GM23248 (cell line): ENCODE data around the gene PLA2G10. TPM values are rescaled to one million over a fixed set of nuclear protein-coding genes. Genes with fewer than 3 reads are reported as not detected.
A peak's percentile ranks its signal among the peaks of the same experiment; 100 is the strongest.

Source experiments
- DNase-seq: peaks from one replicate; pipeline ENCODE4 v3.0.0-alpha.2; 2015
- H2AFZ ChIP-seq: fragments of 200-600 bp; sonication (generic); 2 replicates; pipeline ENCODE4 v1.6.1; 2016; ENCODE audit warnings: antibody characterized with exemption
- H3F3A ChIP-seq: fragments of 200-600 bp; sonication (generic); 2 replicates; pipeline ENCODE4 v1.6.1; 2016; ENCODE audit warnings: mild to moderate bottlenecking, antibody characterized with exemption, mixed run types; ENCODE audit not compliant: insufficient read depth
- H3K27ac ChIP-seq: fragments of 200-600 bp; sonication (generic); 2 replicates; pipeline ENCODE4 v1.5.1; 2016; ENCODE audit warnings: mild to moderate bottlenecking
- H3K27me3 ChIP-seq: fragments of 200-600 bp; sonication (generic); replicated peaks from 2 replicates; pipeline ENCODE4 v1.6.1; 2016; ENCODE audit warnings: mild to moderate bottlenecking; ENCODE audit not compliant: insufficient read depth
- H3K36me3 ChIP-seq: fragments of 200-600 bp; sonication (generic); 2 replicates; pipeline ENCODE4 v1.6.1; 2016; ENCODE audit warnings: low read depth, mild to moderate bottlenecking
- H3K4me1 ChIP-seq: fragments of 200-600 bp; sonication (generic); 2 replicates; pipeline ENCODE4 v1.6.1; 2016; ENCODE audit warnings: mild to moderate bottlenecking; ENCODE audit not compliant: insufficient read depth
- H3K4me2 ChIP-seq: fragments of 200-600 bp; sonication (generic); one replicate; pipeline ENCODE4 v1.6.1; 2016; ENCODE audit warnings: mild to moderate bottlenecking; ENCODE audit not compliant: unreplicated experiment
- H3K4me3 ChIP-seq: fragments of 200-600 bp; sonication (generic); 2 replicates; pipeline ENCODE4 v1.5.1; 2016; ENCODE audit warnings: mild to moderate bottlenecking
- H3K79me2 ChIP-seq: fragments of 200-600 bp; sonication (generic); 2 replicates; pipeline ENCODE4 v1.6.1; 2016; ENCODE audit warnings: mild to moderate bottlenecking; ENCODE audit not compliant: insufficient read depth
- H3K9ac ChIP-seq: fragments of 200-600 bp; sonication (generic); 2 replicates; pipeline ENCODE4 v1.6.1; 2016; ENCODE audit warnings: mild to moderate bottlenecking
- H3K9me2 ChIP-seq: fragments of 200-600 bp; sonication (generic); 2 replicates; pipeline ENCODE4 v1.6.1; 2016; ENCODE audit warnings: mixed run types, mild to moderate bottlenecking, moderate library complexity; ENCODE audit not compliant: insufficient read depth
- H3K9me3 ChIP-seq: fragments of 200-600 bp; sonication (generic); one replicate; pipeline ENCODE4 v1.6.1; 2017; ENCODE audit warnings: low read depth
- H4K20me1 ChIP-seq: fragments of 200-600 bp; sonication (generic); 2 replicates; pipeline ENCODE4 v1.6.0; 2016; ENCODE audit not compliant: insufficient read depth
- EZH2 ChIP-seq: fragments of 200-600 bp; sonication (generic); IDR thresholded peaks from 2 replicates; pipeline ENCODE4 v1.6.1; 2018; ENCODE audit warnings: antibody characterized with exemption, mild to moderate bottlenecking; ENCODE audit not compliant: insufficient read depth, poor library complexity, severe bottlenecking
- EZH2phosphoT487 ChIP-seq: fragments of 200-600 bp; sonication (generic); IDR thresholded peaks from 2 replicates; pipeline ENCODE4 v1.6.1; 2018; ENCODE audit warnings: antibody characterized with exemption, moderate library complexity, mild to moderate bottlenecking, low read depth; ENCODE audit not compliant: insufficient read depth
- whole genome bisulfite sequencing, 2 experiments: methylation state at CpG; one replicate each; pipeline ENCODE4 v1.1.6; 2015 to 2017; ENCODE audit warnings: low lambda C conversion rate in 2 of 2, low coverage in 1 of 2; ENCODE audit errors: missing lambda C conversion rate in 2 of 2; 5-methylcytosine and 5-hydroxymethylcytosine counted together
- in situ Hi-C: fragments of 300-500 bp; cut with MboI; formaldehyde crosslinking; loops from 2 replicates; pipeline ENCODE4 v1.15.0; 2020
- polyA plus RNA-seq: library from polyadenylated mRNA; unstranded; fragments of >200 nt; fragmentation: Nextera tagmentation; extraction: Ambion mirVana; gene quantifications from 2 replicates; pipeline ENCODE4 v1.2.1, GENCODE V29; 2016
- total RNA-seq: library from RNA; depleted of rRNA; stranded (reverse); fragments of >200 nt; shearing (Covaris generic); gene quantifications from 2 replicates; pipeline ENCODE4 v1.2.3, GENCODE V29; 2014

The PLA2G10 gene
- total and polyA plus RNA-seq, 2 experiments from 2014 or later, result not detected

DNA sequence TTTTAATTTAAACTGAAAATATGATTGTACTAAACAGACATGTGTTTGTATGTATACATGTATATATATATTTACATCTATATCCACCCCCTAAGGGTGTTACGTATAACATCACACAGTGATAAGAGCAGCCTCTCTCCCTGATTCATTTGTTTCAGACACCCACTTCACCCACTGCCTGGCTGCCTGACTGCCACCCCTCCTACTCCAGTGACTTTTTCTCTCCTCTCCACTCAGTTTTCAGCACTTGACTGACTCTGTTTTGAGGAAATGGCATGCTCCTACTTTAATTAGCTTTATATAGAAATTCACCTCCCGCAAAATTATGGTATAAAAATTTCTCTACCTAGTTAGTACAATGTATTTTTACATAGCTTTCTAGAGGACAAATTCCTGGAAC, 41.4 kb downstream of the PLA2G10 start:
- H3K27ac ChIP-seq, result no peak overlapping the region
- H3K9ac ChIP-seq, result no peak overlapping the region
- peaks cover 54% of the 10 kb centered on the region for H3K36me3 ChIP-seq
- H3K9me3 ChIP-seq, result no peaks in the 10 kb centered on the region
- in situ Hi-C loops, result no loop called here
- TF ChIP-seq EZH2 (no peak), EZH2phosphoT487 (no peak)
- WGBS, 2 experiments, result 70 to 77% methylated on average over 2 of the region's 2 CpGs
- H3K79me2 ChIP-seq, result peaks cover 29% of the 10 kb centered on the region
- DNase-seq, result no peak
- no peak overlapping the region for H2AFZ ChIP-seq
- no peak overlapping the region for H3K4me3 ChIP-seq
- no peaks in the 10 kb centered on the region for H3F3A ChIP-seq
- no peaks in the 10 kb centered on the region for H3K4me1 ChIP-seq
- H3K27me3 ChIP-seq, result no peaks in the 10 kb centered on the region
- H4K20me1 ChIP-seq, result no peaks in the 10 kb centered on the region; the same call in 1 of the 2 replicates
- H3K9me2 ChIP-seq, result no peaks in the 10 kb centered on the region
- H3K4me2 ChIP-seq, result no peak overlapping the region

GRCh38 chr16:14650629-14651028, 43.5 kb downstream of the PLA2G10 start:
- peaks cover 56% of the 10 kb centered on the region for H3K36me3 ChIP-seq
- H3K9me3 ChIP-seq, result no peaks in the 10 kb centered on the region
- WGBS, 2 experiments, result 84 to 87% methylated on average over 6 of the region's 6 CpGs

GRCh38 chr16:14649816-14650215, 44.3 kb downstream of the PLA2G10 start:
- Histone ChIP-seq H3K36me3 (peaks cover 64% of the 10 kb centered on the region), H3K4me2 (no peak overlapping the region), H3K4me3 (no peak overlapping the region), H4K20me1 (no peaks in the 10 kb centered on the region; the same call in 1 of the 2 replicates), H3K27ac (no peak overlapping the region), H3K9me2 (no peaks in the 10 kb centered on the region), H3K9me3 (no peaks in the 10 kb centered on the region), H2AFZ (no peak overlapping the region), H3K4me1 (no peaks in the 10 kb centered on the region), H3K27me3 (no peaks in the 10 kb centered on the region), H3K79me2 (peaks cover 51% of the 10 kb centered on the region), H3K9ac (no peak overlapping the region), H3F3A (no peaks in the 10 kb centered on the region)
- in situ Hi-C loops, result no loop called here
- no peak for DNase-seq
- WGBS, 2 experiments, result 95 to 96% methylated on average over 10 of the region's 10 CpGs
- no peak for TF ChIP-seq EZH2
- TF ChIP-seq EZH2phosphoT487, result no peak

More at GRCh38 chr16:14650629-14651028, 43.5 kb downstream of the PLA2G10 start:
- DNase-seq, result no peak
- peaks cover 47% of the 10 kb centered on the region for H3K79me2 ChIP-seq
- TF ChIP-seq EZH2 (no peak), EZH2phosphoT487 (no peak)
- H3K4me3 ChIP-seq, result no peak overlapping the region
- in situ Hi-C loops, result no loop called here
- no peaks in the 10 kb centered on the region for H3K4me1 ChIP-seq
- no peaks in the 10 kb centered on the region for H3F3A ChIP-seq
- H3K4me2 ChIP-seq, result no peak overlapping the region
- H3K27me3 ChIP-seq, result no peaks in the 10 kb centered on the region
- no peak overlapping the region for H3K9ac ChIP-seq
- H4K20me1 ChIP-seq, result no peaks in the 10 kb centered on the region; the same call in 1 of the 2 replicates
- no peak overlapping the region for H2AFZ ChIP-seq
- no peaks in the 10 kb centered on the region for H3K9me2 ChIP-seq
- H3K27ac ChIP-seq, result no peak overlapping the region

- Histone ChIP-seq H3K36me3 (peaks cover 37% of the 10 kb centered on the region), H3K4me2 (no peak overlapping the region), H3K79me2 (peaks cover 99% of the 10 kb centered on the region), H3K27me3 (no peaks in the 10 kb centered on the region), H3K27ac (no peak overlapping the region), H2AFZ (no peak overlapping the region), H3K9ac (no peak overlapping the region), H3K4me3 (no peak overlapping the region), H3K9me3 (no peaks in the 10 kb centered on the region), H3F3A (no peaks in the 10 kb centered on the region), H4K20me1 (no peaks in the 10 kb centered on the region), H3K4me1 (no peaks in the 10 kb centered on the region), H3K9me2 (no peaks in the 10 kb centered on the region)
- TF ChIP-seq EZH2phosphoT487 (no peak), EZH2 (no peak)
- in situ Hi-C loops, result no loop called here
- peak; percentile 15 for DNase-seq
- WGBS, 2 experiments, result 96 to 99% methylated on average over 7 of the region's 7 CpGs
Measured at GRCh38 chr16:14641926-14642325, 52.2 kb downstream of the PLA2G10 start.

GRCh38 chr16:14641206-14641605, 52.9 kb downstream of the PLA2G10 start:
- H3K4me1 ChIP-seq, result no peaks in the 10 kb centered on the region
- H3K27ac ChIP-seq, result no peak overlapping the region
- no peaks in the 10 kb centered on the region for H3K9me3 ChIP-seq
- WGBS, 2 experiments, result 95 to 99% methylated on average over 5 to 8 of the region's 8 CpGs
- no peaks in the 10 kb centered on the region for H3K9me2 ChIP-seq
- no peak overlapping the region for H3K9ac ChIP-seq
- peaks cover 100% of the 10 kb centered on the region for H3K79me2 ChIP-seq
- peaks cover 4% of the 10 kb centered on the region; the same call in 1 of the 2 replicates for H4K20me1 ChIP-seq
- DNase-seq, result no peak
- TF ChIP-seq EZH2phosphoT487 (no peak), EZH2 (no peak)
- no peaks in the 10 kb centered on the region for H3F3A ChIP-seq
- no peak overlapping the region for H3K4me3 ChIP-seq
- H3K27me3 ChIP-seq, result no peaks in the 10 kb centered on the region
- peaks cover 36% of the 10 kb centered on the region for H3K36me3 ChIP-seq
- H2AFZ ChIP-seq, result no peak overlapping the region
- H3K4me2 ChIP-seq, result no peak overlapping the region
- in situ Hi-C loops, result no loop called here
